ENCODE measurements around the gene CYTH3.
"Not testable (repeated sequence)": the region's sequence is repeated elsewhere in the genome, so short reads cannot be mapped to it uniquely, and the experiment has no call there.

The CYTH3 gene

DNA sequence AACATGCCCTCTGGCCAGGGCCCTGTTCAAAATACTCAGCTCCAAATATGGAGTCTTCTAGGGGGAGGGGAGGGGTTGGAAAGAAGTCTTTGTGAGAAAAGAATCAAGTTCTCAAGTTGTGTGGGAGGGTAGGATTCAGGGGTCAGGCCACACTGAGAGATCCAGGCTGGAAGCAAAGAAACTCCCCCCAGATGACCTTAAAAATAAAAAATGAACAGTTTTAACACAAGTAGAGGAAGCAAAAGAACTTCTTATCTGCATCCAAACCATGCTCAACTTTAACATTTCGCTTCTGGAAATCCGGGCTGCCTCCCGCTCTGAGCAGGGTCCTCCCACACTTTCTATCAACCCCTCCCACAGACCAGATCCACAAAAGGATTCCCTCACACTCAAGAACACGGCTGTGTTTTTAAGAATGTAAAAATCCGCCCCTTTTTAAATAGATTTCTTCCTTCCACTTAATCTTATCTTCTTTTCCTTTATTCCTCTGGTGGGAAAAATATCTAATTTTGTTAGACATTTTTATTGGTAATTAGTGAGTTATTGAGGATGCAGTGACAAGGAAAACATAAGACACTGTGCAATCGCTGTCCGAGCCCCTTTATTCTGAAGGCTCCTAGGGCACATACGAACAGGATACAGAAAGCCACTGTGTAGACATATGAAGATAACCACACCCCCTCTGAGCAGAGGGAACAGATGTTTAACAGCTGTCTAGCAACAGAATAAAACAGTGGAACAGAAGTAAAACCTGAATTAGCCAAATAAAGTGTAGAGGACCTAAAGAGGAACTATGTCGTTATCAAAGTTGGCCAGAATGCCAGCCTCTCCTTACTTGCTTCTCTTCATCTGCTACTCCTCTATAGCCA is 43.8 kb downstream of the CYTH3 start:
- H3K9me3 ChIP-seq: no peaks in the 10 kb centered on the region
- intact Hi-C loops (cut with DNase I; ENCODE audit: low total_unique reads): no loop called here
- H3K27ac ChIP-seq: peak overlapping the region; percentile 26 to 60
- H3K4me3 ChIP-seq: peak overlapping the region; percentile 1 to 2
- peaks cover 0 to 60% (median 27%) of the 10 kb centered on the region in 4 donors for H3K4me1 ChIP-seq
- H3K36me3 ChIP-seq: no peaks in the 10 kb centered on the region
- no peaks in the 10 kb centered on the region for H3K27me3 ChIP-seq
- TF ChIP-seq, protein P1, sequence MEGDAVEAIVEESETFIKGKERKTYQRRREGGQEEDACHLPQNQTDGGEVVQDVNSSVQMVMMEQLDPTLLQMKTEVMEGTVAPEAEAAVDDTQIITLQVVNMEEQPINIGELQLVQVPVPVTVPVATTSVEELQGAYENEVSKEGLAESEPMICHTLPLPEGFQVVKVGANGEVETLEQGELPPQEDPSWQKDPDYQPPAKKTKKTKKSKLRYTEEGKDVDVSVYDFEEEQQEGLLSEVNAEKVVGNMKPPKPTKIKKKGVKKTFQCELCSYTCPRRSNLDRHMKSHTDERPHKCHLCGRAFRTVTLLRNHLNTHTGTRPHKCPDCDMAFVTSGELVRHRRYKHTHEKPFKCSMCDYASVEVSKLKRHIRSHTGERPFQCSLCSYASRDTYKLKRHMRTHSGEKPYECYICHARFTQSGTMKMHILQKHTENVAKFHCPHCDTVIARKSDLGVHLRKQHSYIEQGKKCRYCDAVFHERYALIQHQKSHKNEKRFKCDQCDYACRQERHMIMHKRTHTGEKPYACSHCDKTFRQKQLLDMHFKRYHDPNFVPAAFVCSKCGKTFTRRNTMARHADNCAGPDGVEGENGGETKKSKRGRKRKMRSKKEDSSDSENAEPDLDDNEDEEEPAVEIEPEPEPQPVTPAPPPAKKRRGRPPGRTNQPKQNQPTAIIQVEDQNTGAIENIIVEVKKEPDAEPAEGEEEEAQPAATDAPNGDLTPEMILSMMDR (IDR thresholded peaks at IDR 0.05): no peak
- DNase-seq: no peak

- no peak for DNase-seq
- TF ChIP-seq, protein P1 (IDR thresholded peaks at IDR 0.05): no peak
- Histone ChIP-seq H3K9me3 (no peaks in the 10 kb centered on the region), H3K27ac (peak overlapping the region; percentile 26 to 60), H3K4me1 (peaks cover 0 to 49% (median 27%) of the 10 kb centered on the region in 4 donors), H3K36me3 (no peaks in the 10 kb centered on the region), H3K4me3 (no peak overlapping the region), H3K27me3 (no peaks in the 10 kb centered on the region)
- intact Hi-C loops (cut with DNase I; ENCODE audit: low total_unique reads): no loop called here
Measured at GRCh38 chr7:6227294-6227846, 45.1 kb downstream of the CYTH3 start.

DNA sequence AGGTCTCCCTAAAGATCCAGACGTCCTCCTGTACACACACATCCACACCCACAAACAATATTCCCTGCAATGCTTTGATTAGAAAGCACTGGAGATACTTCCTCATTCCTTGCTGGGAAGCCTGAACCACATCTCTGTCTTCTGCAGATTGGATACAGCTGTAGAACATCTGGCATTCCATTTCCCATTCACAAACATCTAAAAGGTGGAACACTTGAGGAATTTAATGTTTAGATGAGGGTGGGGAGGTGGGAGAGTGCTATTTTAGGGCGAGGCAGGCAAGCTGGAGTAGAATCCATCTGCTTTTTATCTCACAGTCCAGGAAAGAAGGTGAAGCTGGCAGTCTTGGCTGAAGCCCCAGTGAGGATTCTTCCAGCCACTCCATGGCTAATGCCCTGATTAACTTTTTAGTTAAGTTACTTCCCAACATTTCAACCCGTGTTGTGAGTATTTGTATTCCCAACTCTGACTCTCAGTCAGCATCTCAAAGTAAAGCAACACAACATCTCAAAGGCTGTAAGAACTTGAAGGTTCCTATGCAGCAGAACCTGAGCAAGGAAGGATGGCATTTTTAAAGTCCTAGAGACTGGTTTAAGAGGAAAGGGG is 46.1 kb downstream of the CYTH3 start:
- Histone ChIP-seq H3K4me1 (peaks cover 0 to 44% (median 27%) of the 10 kb centered on the region in 4 donors), H3K27me3 (no peaks in the 10 kb centered on the region), H3K4me3 (no peak overlapping the region), H3K36me3 (no peaks in the 10 kb centered on the region), H3K27ac (peak overlapping the region; percentile 26 to 60), H3K9me3 (no peaks in the 10 kb centered on the region)
- DNase-seq: no peak
- intact Hi-C loops (cut with DNase I; ENCODE audit: low total_unique reads): no loop called here
- TF ChIP-seq, protein P1 (IDR thresholded peaks at IDR 0.05): no peak

DNA sequence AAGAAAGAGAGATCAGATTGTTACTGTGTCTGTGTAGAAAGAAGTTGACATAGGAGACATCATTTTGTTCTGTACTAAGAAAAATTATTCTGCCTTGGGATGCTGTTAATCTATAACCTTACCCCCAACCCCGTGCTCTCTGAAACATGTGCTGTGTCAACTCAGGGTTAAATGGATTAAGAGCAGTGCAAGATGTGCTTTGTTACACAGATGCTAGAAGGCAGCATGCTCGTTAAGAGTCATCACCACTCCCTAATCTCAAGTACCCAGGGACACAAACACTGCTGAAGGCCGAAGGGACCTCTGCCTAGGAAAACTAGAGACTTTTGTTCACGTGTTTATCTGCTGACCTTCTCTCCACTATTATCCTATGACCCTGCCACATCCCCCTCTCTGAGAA is 49.0 kb downstream of the CYTH3 start:
- intact Hi-C loops (cut with DNase I; ENCODE audit: low total_unique reads); H3K4me3 ChIP-seq: not testable (repeated sequence)

GRCh38 chr7:6223010-6223409 is 49.4 kb downstream of the CYTH3 start:
- peaks cover 0 to 49% (median 13%) of the 10 kb centered on the region in 4 donors for H3K4me1 ChIP-seq
- DNase-seq; H3K36me3 ChIP-seq; intact Hi-C loops (cut with DNase I; ENCODE audit: low total_unique reads); H3K27me3 ChIP-seq; H3K27ac ChIP-seq; H3K9me3 ChIP-seq; H3K4me3 ChIP-seq: not testable (repeated sequence)

More for the DNA sequence above, 49.0 kb downstream of the CYTH3 start:
- DNase-seq, H3K36me3 ChIP-seq, H3K27ac ChIP-seq, H3K27me3 ChIP-seq, H3K9me3 ChIP-seq: not testable (repeated sequence)
- peaks cover 0 to 49% (median 16%) of the 10 kb centered on the region in 4 donors for H3K4me1 ChIP-seq

- Histone ChIP-seq H3K4me1 (peaks cover 0 to 40% (median 6%) of the 10 kb centered on the region in 4 donors), H3K27ac (no peak overlapping the region), H3K36me3 (no peaks in the 10 kb centered on the region), H3K27me3 (no peaks in the 10 kb centered on the region), H3K4me3 (no peak overlapping the region), H3K9me3 (no peaks in the 10 kb centered on the region)
- no peak for DNase-seq
- intact Hi-C loops (cut with DNase I; ENCODE audit: low total_unique reads): no loop called here
- TF ChIP-seq, protein P1 (IDR thresholded peaks at IDR 0.05): no peak
Measured at GRCh38 chr7:6221340-6222319, 50.8 kb downstream of the CYTH3 start.
